K562 (cell line): Measurements from ENCODE around the gene HSD11B2.

Experiments
- ARNT ChIP-seq, 2 experiments: fragments of 450-650 bp; IDR thresholded peaks; 2 replicates each; pipeline ENCODE4 v1.6.1; 2016; ENCODE audit warnings: mild to moderate bottlenecking in 1 of 2
- EGR1 ChIP-seq: fragments of 450-650 bp; conservative IDR thresholded peaks from 2 replicates; pipeline ENCODE4 v1.6.1; 2017; ENCODE audit warnings: mild to moderate bottlenecking
- NR2C2 ChIP-seq, 2 experiments: fragments of 200-800 bp in 1 of 2; sonication (Bioruptor generic) in 1 of 2; sonication (generic) in 1 of 2; formaldehyde crosslinking in 1 of 2; IDR thresholded peaks; 2 replicates each; pipeline versions ENCODE4 v1.6.1 to v1.8.0; 2016 to 2022; ENCODE audit warnings: mild to moderate bottlenecking in 1 of 2, missing compliant biosample characterization in 1 of 2, missing genetic modification characterization in 1 of 2, missing genetic modification reagents in 1 of 2
- TF ChIP-seq, protein P1 (sequence below): fragments of 250-450 bp; sonication (Bioruptor Pico); IDR thresholded peaks from 2 replicates; pipeline ENCODE4 v1.4.0; 2020; ENCODE audit warnings: mild to moderate bottlenecking, moderate library complexity

DNA sequence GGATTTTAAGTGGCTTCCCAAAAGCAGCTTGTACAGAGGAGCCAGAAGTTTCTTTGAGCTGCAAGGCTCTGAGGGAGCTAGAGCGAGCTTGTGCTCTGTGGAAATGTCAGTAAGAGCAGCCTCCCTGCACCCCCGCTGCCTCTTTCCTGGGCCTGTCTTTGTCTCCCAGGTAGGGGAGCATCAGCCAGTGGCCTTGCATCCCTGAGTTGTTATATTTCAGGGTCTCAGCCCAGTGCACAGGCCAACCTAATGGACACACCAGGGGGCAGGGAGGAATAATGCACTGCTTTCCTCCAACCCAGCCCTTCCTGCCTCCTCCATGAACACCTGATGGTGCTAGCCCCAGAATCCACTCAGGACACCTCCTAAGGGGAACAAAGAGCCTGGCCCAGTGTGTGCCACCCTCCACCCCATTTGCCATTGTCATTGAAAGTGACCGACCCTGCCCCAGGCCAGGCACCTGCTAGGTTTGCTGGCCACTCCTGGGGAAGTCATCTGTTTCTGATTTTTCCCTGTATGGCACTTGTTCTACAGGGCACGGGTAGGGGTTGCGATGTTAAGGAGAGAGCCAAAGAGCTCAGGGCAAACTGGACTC lies 44.0 kb upstream of the HSD11B2 start:
- no peak for TF ChIP-seq ARNT (IDR thresholded peaks at IDR 0.05)
- TF ChIP-seq, protein P1, sequence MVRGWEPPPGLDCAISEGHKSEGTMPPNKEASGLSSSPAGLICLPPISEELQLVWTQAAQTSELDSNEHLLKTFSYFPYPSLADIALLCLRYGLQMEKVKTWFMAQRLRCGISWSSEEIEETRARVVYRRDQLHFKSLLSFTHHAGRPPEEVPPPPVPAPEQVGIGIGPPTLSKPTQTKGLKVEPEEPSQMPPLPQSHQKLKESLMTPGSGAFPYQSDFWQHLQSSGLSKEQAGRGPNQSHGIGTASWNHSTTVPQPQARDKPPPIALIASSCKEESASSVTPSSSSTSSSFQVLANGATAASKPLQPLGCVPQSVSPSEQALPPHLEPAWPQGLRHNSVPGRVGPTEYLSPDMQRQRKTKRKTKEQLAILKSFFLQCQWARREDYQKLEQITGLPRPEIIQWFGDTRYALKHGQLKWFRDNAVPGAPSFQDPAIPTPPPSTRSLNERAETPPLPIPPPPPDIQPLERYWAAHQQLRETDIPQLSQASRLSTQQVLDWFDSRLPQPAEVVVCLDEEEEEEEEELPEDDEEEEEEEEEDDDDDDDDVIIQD (CRISPR knock-in tag) = no peak
- no peak for TF ChIP-seq EGR1
- TF ChIP-seq NR2C2 (CRISPR knock-in tag; IDR thresholded peaks at IDR 0.05) = no peak
- no peak for TF ChIP-seq NR2C2 (tag; IDR thresholded peaks at IDR 0.05)
